ENCODE measurements around the gene RIPOR3.

- TF ChIP-seq CTCF (IDR thresholded peaks at IDR 0.05) = no peak
- no peak for TF ChIP-seq POLR2A (IDR thresholded peaks at IDR 0.05)
These were observed 135.7 kb downstream of the RIPOR3 start for GRCh38 chr20:50555662-50556061.
